Putamen (tissue), 1 donor: ENCODE measurements around the gene ATXN10.
"Not testable (repeated sequence)": the region's sequence is repeated elsewhere in the genome, so short reads cannot be mapped to it uniquely, and the experiment has no call there.

ENCODE experiments used
- DNase-seq: peaks from one replicate; pipeline ENCODE4 v3.0.0-alpha.2; 2016; ENCODE audit warnings: low spot score

ATXN10 gene

DNA sequence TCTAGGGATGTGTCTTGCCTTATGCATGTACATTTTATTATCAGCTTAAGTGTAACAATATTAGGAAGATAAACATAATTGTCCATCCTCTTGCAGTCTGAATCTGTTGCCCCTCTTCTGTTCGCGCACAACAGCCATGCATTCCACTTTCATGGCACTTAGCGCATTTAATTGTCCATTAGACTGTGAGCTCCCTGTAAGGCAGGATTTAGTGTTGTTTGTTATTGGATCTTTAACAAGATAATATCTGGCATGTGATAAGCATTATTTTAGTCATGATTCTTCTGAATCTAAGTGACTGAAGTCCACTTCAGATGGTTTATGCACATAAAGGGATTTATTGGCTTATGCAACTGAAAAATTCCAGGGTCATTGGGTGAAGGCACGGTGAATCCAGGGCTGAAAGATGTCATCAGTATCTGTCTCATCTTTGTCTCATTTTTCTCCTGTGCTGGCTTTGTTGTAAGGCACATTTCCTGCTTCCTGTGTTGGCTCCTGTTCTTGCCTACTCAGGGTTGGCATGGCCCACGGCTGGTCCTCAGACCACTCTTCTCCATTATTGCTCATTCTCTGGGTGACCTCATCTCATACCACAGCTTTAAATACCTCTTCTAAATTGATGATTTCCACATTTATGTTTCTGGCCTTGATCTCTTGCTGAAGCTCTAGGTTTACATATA, 37.6 kb downstream of the ATXN10 start:
- DNase-seq = no peak

- DNase-seq = no peak
Measured at GRCh38 chr22:45709866-45710265, 38.2 kb downstream of the ATXN10 start.

DNA sequence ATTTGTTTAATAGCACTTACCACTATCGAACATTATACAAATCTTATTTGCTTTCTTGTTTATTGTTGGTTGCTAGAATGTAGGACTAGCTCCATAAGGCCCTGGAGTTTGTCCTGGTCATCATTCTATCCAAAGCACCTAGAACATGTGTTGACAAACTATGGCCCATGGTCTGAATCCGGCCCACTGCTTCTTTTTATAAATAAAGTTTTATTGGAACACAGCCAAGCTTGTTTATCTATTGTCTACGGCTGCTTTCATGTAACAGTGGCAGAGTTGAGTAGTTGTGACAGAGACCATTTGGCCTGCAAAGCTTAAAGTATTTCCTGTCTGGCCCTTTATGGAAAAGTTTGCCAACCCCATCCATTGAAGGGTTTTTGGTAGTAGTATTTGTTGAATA, 38.8 kb downstream of the ATXN10 start:
- no peak for DNase-seq

- DNase-seq = not testable (repeated sequence)
Measured at GRCh38 chr22:45714390-45714789, 42.8 kb downstream of the ATXN10 start.

GRCh38 chr22:45717789-45718188, 46.2 kb downstream of the ATXN10 start:
- DNase-seq = no peak

GRCh38 chr22:45718391-45718790, 46.8 kb downstream of the ATXN10 start:
- DNase-seq = no peak

- no peak for DNase-seq
Measured at GRCh38 chr22:45720839-45721378, 49.3 kb downstream of the ATXN10 start.

- DNase-seq = no peak
Measured at GRCh38 chr22:45722006-45722405, 50.4 kb downstream of the ATXN10 start.

- no peak for DNase-seq
Measured at GRCh38 chr22:45726081-45726480, 54.4 kb downstream of the ATXN10 start.

- no peak for DNase-seq
Measured at GRCh38 chr22:45731041-45731797, 59.6 kb downstream of the ATXN10 start.

DNA sequence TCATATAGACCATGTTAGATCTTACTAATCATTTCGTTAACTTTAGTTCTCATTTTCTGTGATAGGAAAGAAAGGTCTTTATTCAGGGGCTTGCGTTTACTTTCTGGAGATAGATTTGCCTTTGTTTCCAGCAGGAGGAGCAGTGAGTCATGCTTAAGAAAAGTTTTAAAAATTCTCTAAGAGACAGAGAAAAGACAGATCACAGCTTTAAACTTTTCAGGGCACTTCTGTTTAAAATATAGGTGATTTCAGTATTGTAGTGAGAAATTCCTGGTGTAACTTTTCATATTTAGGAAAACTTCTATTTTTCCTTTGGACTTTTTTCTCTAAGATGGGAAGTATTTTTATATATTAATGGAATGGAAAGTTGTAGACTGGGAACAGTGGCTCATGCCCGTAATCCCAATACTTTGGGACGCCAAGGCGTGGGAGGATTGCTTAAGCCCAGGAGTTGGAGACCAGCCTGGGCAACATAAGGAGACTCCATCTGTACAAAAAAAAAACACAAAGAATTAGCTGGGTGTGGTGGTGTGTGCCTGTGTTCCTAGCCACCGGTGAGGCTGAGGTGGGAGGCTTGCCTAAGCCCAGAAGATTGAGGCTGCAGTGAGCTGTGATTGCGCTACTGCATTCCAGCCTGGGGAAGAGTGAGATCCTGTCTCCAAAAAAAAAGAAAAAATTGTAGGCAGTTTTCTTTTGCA, 60.3 kb downstream of the ATXN10 start:
- DNase-seq = no peak

DNA sequence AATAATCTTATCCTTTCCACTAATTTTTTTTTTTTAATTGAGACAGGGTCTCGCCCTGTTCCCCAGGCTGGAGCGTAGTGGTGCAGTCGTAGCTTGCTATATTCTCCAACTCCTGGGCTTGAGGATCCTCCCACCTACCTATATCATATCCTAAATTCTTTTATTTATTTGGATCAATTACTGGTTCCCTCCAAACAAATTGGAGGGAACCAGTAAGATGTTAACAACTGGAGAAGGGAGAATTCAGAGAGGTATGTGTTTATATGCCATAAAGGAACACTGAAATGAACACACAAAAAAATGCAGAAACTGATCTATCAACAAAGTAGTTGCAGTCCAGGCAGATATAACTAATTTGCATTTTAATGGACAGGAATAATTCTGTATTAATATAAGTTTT, 63.6 kb downstream of the ATXN10 start:
- no peak for DNase-seq

DNA sequence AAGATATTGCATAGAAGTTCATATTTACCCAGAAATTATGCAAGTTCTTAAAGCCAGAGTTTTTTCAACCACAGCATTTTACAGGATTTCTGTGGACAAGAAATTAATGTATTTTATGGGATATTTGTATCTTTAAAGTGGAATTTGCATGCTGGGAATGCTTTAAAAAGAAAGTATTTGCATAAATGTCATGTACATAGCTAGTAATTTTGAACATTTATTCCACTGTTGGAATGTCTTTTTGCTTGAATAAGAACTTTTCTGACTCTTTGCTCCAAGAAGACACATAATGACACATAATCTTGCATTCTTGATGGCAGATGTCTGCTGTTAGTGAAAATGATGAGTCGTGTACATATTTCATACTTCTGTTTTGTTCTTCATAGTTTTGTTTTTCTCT, 66.6 kb downstream of the ATXN10 start:
- DNase-seq = no peak

DNA sequence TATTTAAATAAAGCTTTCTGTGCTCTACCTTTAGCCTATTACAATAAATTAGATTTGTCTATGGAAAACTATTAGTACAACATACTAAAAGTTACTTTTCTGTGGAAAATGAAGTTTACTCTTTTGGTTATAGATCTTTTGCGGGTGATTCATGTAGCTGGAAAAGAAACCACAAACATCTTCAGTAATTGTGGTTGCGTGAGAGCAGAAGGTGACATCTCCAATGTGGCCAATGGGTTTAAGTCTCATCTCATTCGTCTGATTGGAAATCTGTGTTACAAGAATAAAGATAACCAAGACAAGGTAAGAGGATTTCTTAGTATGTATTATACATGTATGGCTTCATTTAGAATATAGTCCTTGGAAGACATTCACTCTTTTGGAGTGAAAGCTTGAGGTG, 68.6 kb downstream of the ATXN10 start:
- DNase-seq = no peak

DNA sequence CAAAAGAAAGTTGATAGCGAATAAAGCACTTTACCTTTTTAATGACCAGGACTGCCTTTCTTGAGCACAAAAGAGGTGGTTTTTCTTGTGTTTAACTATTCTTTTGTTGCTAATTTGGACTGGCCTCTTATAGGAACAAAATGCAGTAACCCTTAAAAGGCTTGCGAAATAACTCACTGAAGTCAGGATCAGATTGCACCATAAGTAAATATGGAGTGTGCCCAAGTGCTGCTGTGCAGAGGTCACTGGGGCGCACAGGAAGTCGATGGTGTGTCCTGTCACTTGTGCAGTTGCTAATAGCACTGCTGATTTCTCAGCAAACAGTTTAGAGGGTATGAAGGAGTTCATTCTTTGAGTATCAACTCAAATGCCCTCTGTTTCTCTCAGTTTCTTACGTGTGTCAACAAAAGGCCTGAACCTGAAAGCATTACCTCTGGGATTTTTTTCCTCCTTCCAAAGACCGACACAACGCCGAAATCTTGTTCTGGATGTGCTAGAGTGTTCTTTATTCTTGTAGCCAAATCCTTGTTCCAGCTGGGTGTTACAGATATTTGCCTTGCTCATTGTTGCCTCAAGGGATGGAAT, 71.3 kb downstream of the ATXN10 start:
- no peak for DNase-seq

DNA sequence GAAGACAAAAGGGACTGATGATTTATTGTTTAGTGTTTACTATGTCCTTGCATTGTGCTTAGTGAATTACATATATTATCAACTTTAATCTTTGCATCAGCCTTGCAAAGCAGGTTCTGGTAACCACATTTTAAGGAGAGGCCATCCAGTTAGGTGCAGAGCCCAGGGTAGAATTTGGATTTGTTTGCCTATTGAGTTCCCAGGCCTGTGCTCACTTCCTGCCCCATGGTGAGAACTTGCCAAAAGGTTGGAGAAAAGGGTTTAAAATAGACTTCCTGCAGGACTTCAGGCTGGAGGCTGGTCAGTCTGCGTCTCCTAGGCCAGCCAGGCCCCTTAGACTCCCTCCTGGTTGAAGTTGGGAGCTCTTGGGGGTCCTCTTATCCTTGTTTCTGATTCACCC, 72.1 kb downstream of the ATXN10 start:
- no peak for DNase-seq

DNA sequence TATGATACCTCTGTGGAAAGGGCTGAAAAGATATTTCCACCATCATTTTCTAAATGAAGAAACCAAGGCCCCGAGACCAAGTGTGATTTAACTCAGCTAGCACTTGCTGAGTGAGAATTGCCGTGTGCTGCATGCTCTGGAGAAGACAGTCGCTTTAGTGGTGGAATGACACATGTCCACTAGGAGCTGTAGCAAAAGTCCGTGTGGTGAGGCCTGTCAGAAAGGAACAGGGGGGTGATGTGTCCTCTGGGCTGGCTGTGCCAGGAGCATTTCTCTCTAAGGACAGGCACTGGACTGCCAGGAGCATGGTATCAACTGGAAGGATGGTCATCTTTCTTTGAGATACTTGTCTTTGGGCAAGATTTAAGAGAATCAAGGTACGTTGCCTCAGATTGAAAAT, 72.8 kb downstream of the ATXN10 start:
- DNase-seq = no peak

DNA sequence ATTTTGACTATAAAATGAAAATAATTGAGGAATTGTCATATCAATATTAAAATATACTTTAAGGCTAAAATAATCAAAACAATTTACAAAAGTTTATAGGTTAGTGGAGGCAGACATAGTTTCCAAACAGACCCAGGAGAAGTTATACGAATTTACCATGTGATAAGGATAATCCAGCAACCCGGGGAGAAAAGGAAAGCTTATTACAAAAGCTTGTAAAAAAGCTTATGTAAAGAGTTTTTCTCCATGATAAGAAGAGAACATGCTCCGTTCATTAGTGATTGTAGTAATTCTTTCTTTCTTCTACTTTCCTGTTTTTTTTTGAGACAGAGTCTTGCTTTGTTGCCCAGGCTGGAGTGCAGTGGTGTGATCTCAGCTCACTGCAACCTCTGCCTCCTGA, 79.0 kb downstream of the ATXN10 start:
- no peak for DNase-seq

DNA sequence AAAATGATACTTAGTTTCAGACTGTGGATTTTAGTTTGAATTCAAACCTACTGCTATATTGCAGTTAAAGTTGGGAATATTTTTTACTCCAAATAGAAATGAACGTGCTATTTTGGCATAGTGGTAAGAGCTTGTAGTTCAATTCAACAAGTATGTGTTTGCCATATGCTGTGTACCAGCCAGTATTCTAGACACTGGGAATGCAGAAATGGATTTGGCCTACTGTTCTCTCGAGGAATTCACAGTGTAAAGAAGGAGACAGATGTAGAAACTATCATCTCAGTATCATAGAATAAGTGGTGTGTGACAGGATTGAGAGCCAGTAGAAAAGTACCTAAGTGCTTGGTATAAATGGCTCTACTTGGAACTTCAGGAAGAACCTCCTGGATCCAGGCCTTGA, 80.4 kb downstream of the ATXN10 start:
- DNase-seq = no peak

DNA sequence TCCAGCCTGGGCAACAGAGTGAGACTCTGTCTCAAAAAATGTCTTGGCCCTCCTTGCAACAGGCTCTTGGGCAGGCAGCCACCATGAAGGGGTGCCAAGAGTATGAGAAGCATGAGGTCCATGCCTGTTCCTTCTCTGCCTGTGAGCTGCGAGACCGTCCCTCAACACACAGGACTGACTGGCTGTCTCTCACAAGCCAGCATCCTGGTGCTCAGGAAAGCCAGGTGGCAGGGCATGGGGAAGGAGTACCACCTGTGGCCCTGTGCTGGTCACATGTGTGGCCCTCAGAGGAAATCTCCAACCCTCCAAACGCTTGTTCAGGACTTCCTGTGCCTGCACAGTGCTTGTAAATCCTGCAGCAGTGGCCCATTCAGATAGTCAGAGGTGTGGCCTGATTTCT, 83.2 kb downstream of the ATXN10 start:
- DNase-seq = no peak

DNA sequence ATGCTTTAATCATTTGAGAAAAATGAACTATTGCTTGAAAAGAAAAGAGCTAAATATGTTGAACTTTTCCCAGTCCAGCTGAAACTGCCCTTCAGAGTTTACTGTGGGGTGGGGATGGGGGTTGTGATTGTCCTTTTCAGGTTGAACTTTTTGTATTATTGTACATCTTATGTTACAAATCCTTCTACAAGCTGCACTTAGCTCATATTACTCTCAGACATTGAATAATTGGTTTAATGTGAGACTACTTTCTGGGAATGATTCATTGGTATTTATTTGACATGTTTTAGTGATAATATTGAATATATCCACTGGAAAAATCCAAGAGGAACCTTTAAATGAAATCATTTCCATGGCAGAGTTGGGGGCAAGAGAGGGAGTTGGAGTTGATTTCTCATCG, 84.9 kb downstream of the ATXN10 start:
- DNase-seq = no peak

DNA sequence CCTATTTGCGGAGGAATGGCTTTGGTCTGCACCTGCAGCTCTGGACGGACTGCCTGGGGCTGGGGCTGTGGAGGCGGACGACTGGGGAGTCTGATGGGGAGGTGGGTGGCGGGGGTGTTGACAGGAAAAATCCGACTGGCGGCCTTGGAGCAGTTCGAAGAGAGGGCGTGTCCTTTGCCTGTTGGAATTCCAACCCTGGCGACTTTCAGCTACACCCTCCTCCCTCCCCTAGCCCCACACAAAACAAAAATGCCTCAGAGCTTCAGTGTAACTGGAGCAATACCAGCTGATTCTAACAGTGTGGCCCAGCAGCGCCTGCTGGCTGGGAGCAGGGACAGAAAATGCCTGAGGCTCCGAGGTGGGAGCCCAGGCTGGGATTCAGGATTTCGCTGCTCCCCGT, 85.4 kb downstream of the ATXN10 start:
- peak; percentile 22 for DNase-seq

GRCh38 chr22:45757936-45758335, 86.3 kb downstream of the ATXN10 start:
- no peak for DNase-seq
